Fibroblast of lung (primary cell): Measurements from ENCODE around the gene ERI3. TPM values are rescaled to one million over a fixed set of nuclear protein-coding genes. Genes with fewer than 3 reads are reported as not detected.

Experiments
- DNase-seq, 2 donors: peaks; one replicate each; pipeline versions ENCODE4 v3.0.0 to v3.0.0-alpha.2; 2010; ENCODE audit warnings: low read depth in 2 of 2
- H2AFZ ChIP-seq: 2 replicates; pipeline ENCODE4 v1.5.1; 2012; ENCODE audit warnings: low read length, control low read depth, inconsistent platforms
- H3K27ac ChIP-seq: 2 replicates; pipeline ENCODE4 v1.5.1; 2011; ENCODE audit warnings: low read length, control low read depth; ENCODE audit not compliant: insufficient read depth
- H3K27me3 ChIP-seq: 2 replicates; pipeline ENCODE4 v1.5.1; 2011; ENCODE audit warnings: mild to moderate bottlenecking, low read length; ENCODE audit not compliant: control insufficient read depth, insufficient read depth
- H3K36me3 ChIP-seq: 2 replicates; pipeline ENCODE4 v1.5.1; 2011; ENCODE audit warnings: low read length; ENCODE audit not compliant: control insufficient read depth, insufficient read depth
- H3K4me1 ChIP-seq: 2 replicates; pipeline ENCODE4 v1.5.1; 2011; ENCODE audit warnings: low read length; ENCODE audit not compliant: control insufficient read depth, insufficient read depth; ENCODE audit errors: extremely low read depth
- H3K4me2 ChIP-seq: 2 replicates; pipeline ENCODE4 v1.5.1; 2011; ENCODE audit warnings: low read length, control low read depth; ENCODE audit not compliant: insufficient read depth; ENCODE audit errors: extremely low read depth
- H3K4me3 ChIP-seq, 4 experiments: fragments of 200-600 bp in 1 of 4; sonication (generic) in 1 of 4; replicated peaks in 1 of 4; 2 replicates each; pipeline ENCODE4 v1.5.1; 2011 to 2016; ENCODE audit warnings: low read length in 4 of 4, low read depth in 3 of 4, mild to moderate bottlenecking in 3 of 4, control low read depth in 2 of 4, inconsistent platforms in 1 of 4, mixed read lengths in 1 of 4; ENCODE audit not compliant: insufficient read depth in 1 of 4; ENCODE audit errors: control extremely low read depth in 1 of 4
- H3K79me2 ChIP-seq: 2 replicates; pipeline ENCODE4 v1.5.1; 2012; ENCODE audit warnings: mild to moderate bottlenecking, low read length, inconsistent platforms; ENCODE audit not compliant: control insufficient read depth, insufficient read depth
- H3K9ac ChIP-seq: 2 replicates; pipeline ENCODE4 v1.5.1; 2011; ENCODE audit warnings: mild to moderate bottlenecking, low read length, control low read depth; ENCODE audit not compliant: insufficient read depth
- H3K9me3 ChIP-seq: 2 replicates; pipeline ENCODE4 v1.5.1; 2012; ENCODE audit warnings: low read depth, low read length; ENCODE audit not compliant: control insufficient read depth, insufficient read depth
- H4K20me1 ChIP-seq: 2 replicates; pipeline ENCODE4 v1.5.1; 2011; ENCODE audit warnings: low read length; ENCODE audit not compliant: control insufficient read depth, insufficient read depth; ENCODE audit errors: extremely low read depth
- CTCF ChIP-seq, 2 donors: IDR thresholded peaks in 1 of 2; conservative IDR thresholded peaks in 1 of 2; 1 replicate in 1 of 2; 2 replicates in 1 of 2; pipeline ENCODE4 v1.5.1; 2011 to 2012; ENCODE audit warnings: low read length in 2 of 2, control low read depth in 1 of 2, inconsistent platforms in 1 of 2, low read depth in 1 of 2, mild to moderate bottlenecking in 1 of 2
- EZH2 ChIP-seq: IDR thresholded peaks from 2 replicates; pipeline ENCODE4 v1.5.1; 2012; ENCODE audit warnings: low read length, control low read depth, mild to moderate bottlenecking; ENCODE audit errors: missing control alignments
- polyA plus RNA-seq, 2 donors: library from polyadenylated mRNA; depleted of rRNA in 1 of 2; stranded (reverse) in 1 of 2; unstranded in 1 of 2; fragments of >200 nt; gene quantifications; 2 replicates each; pipeline ENCODE4 v1.2.1, GENCODE V29; 2011 to 2012; ENCODE audit warnings: missing spikeins in 1 of 2
- total RNA-seq: library from RNA; depleted of rRNA; stranded (reverse); fragments of >200 nt; gene quantifications from 2 replicates; pipeline ENCODE4 v1.2.1, GENCODE V29; 2014

ERI3 gene
- total and polyA plus RNA-seq, 2 donors (not counting 1 experiment from before 2014, with no cell fraction given) = 43.4 to 44.9 TPM

GRCh38 chr1:44389437-44389836 lies 34.4 kb upstream of the ERI3 start:
- no peak overlapping the region for H3K4me3 ChIP-seq
- no peak overlapping the region for H3K4me2 ChIP-seq
- no peaks in the 10 kb centered on the region for H4K20me1 ChIP-seq
- H3K36me3 ChIP-seq = no peaks in the 10 kb centered on the region
- H3K79me2 ChIP-seq = no peaks in the 10 kb centered on the region
- H2AFZ ChIP-seq = no peak overlapping the region
- TF ChIP-seq EZH2 = no peak
- no peak for TF ChIP-seq CTCF (conservative IDR thresholded peaks at IDR 0.05 in 1 of 2, IDR thresholded peaks at IDR 0.05 in 1 of 2; ENCODE audit: low read depth in 1 of 2, low read length in 2 of 2)
- peaks cover 8% of the 10 kb centered on the region for H3K27me3 ChIP-seq
- DNase-seq = no peak
- H3K4me1 ChIP-seq = no peaks in the 10 kb centered on the region
- H3K9me3 ChIP-seq = no peaks in the 10 kb centered on the region
- no peak overlapping the region for H3K27ac ChIP-seq
- H3K9ac ChIP-seq = no peak overlapping the region

- no peak for DNase-seq
- Histone ChIP-seq H3K36me3 (no peaks in the 10 kb centered on the region), H3K27ac (no peak overlapping the region), H3K4me3 (no peak overlapping the region), H3K4me2 (no peak overlapping the region), H3K9me3 (no peaks in the 10 kb centered on the region), H4K20me1 (no peaks in the 10 kb centered on the region), H3K9ac (no peak overlapping the region), H2AFZ (no peak overlapping the region), H3K4me1 (no peaks in the 10 kb centered on the region), H3K27me3 (peaks cover 8% of the 10 kb centered on the region), H3K79me2 (no peaks in the 10 kb centered on the region)
- TF ChIP-seq EZH2 = no peak
- TF ChIP-seq CTCF (conservative IDR thresholded peaks at IDR 0.05 in 1 of 2, IDR thresholded peaks at IDR 0.05 in 1 of 2; ENCODE audit: low read depth in 1 of 2, low read length in 2 of 2) = no peak
Measured at GRCh38 chr1:44388551-44388950, 33.5 kb upstream of the ERI3 start.

- Histone ChIP-seq H3K4me2 (no peak overlapping the region), H3K4me3 (no peak overlapping the region)
- TF ChIP-seq EZH2 = no peak
- TF ChIP-seq CTCF (conservative IDR thresholded peaks at IDR 0.05 in 1 of 2, IDR thresholded peaks at IDR 0.05 in 1 of 2; ENCODE audit: low read depth in 1 of 2, low read length in 2 of 2) = no peak
Measured at GRCh38 chr1:44380666-44381177, 25.7 kb upstream of the ERI3 start.

More at GRCh38 chr1:44380666-44381177, 25.7 kb upstream of the ERI3 start:
- Histone ChIP-seq H3K9ac (no peak overlapping the region), H3K36me3 (no peaks in the 10 kb centered on the region), H2AFZ (no peak overlapping the region), H4K20me1 (no peaks in the 10 kb centered on the region), H3K4me1 (no peaks in the 10 kb centered on the region), H3K27ac (no peak overlapping the region), H3K27me3 (peaks cover 9% of the 10 kb centered on the region), H3K79me2 (no peaks in the 10 kb centered on the region), H3K9me3 (no peaks in the 10 kb centered on the region)
- no peak for DNase-seq
